8988T (cell line): ENCODE results near the gene SHMT1.
"Not testable (repeated sequence)": the region's sequence is repeated elsewhere in the genome, so short reads cannot be mapped to it uniquely, and the experiment has no call there.

Experiments
- DNase-seq: peaks from one replicate; pipeline ENCODE4 v3.0.0; 2011

Gene SHMT1

GRCh38 chr17:18377437-18378204 is 14.3 kb upstream of the SHMT1 start, which contains the start of gene EVPLL:
Gene EVPLL, plus strand, starts transcription at chr17:18377778. Its CDS starts 3,160 bp downstream, at chr17:18380938.
- no peak for DNase-seq

GRCh38 chr17:18374216-18374615 is 10.9 kb upstream of the SHMT1 start:
- DNase-seq: no peak

GRCh38 chr17:18373181-18373580 is 9.8 kb upstream of the SHMT1 start:
- DNase-seq: not testable (repeated sequence)

GRCh38 chr17:18371455-18371854 is 8.1 kb upstream of the SHMT1 start:
- no peak for DNase-seq

- DNase-seq: no peak
Observed at GRCh38 chr17:18370761-18371160, 7.4 kb upstream of the SHMT1 start.

- DNase-seq: no peak
Observed at GRCh38 chr17:18368946-18369345, 5.6 kb upstream of the SHMT1 start.

GRCh38 chr17:18364166-18364565 is 816 bp upstream of the SHMT1 start:
- no peak for DNase-seq

GRCh38 chr17:18362698-18363100 is 651 bp downstream of the SHMT1 start:
- DNase-seq: peak; percentile 31

- DNase-seq: no peak
Observed at GRCh38 chr17:18361837-18362697, 1.3 kb downstream of the SHMT1 start.

GRCh38 chr17:18360518-18360917 is 2.8 kb downstream of the SHMT1 start:
- no peak for DNase-seq

- DNase-seq: no peak
Observed at GRCh38 chr17:18356624-18357023, 6.7 kb downstream of the SHMT1 start.

GRCh38 chr17:18353541-18353940 is 9.8 kb downstream of the SHMT1 start:
- DNase-seq: no peak

GRCh38 chr17:18344021-18344420 is 19.3 kb downstream of the SHMT1 start:
- DNase-seq: no peak

GRCh38 chr17:18339933-18340332 is 23.4 kb downstream of the SHMT1 start:
- no peak for DNase-seq

GRCh38 chr17:18338158-18338557 is 25.2 kb downstream of the SHMT1 start:
- DNase-seq: not testable (repeated sequence)

- no peak for DNase-seq
Observed at GRCh38 chr17:18332909-18333489, 30.4 kb downstream of the SHMT1 start.

- DNase-seq: no peak
Observed at GRCh38 chr17:18331879-18332278, 31.5 kb downstream of the SHMT1 start.

- no peak for DNase-seq
Observed at GRCh38 chr17:18328643-18329204, 34.6 kb downstream of the SHMT1 start.

GRCh38 chr17:18327556-18327955 is 35.8 kb downstream of the SHMT1 start:
- no peak for DNase-seq

GRCh38 chr17:18327093-18327492 is 36.3 kb downstream of the SHMT1 start:
- DNase-seq: no peak

- DNase-seq: no peak
Observed at GRCh38 chr17:18326572-18326971, 36.8 kb downstream of the SHMT1 start.

- DNase-seq: no peak
Observed at GRCh38 chr17:18326039-18326438, 37.3 kb downstream of the SHMT1 start.
